GM21529 (cell line): Measurements from ENCODE around the gene RFC2.
"Not testable (repeated sequence)": the region's sequence is repeated elsewhere in the genome, so short reads cannot be mapped to it uniquely, and the experiment has no call there.

Experiments used
- ATAC-seq: cut with Tn5 transposase; IDR thresholded peaks from one replicate; pipeline ENCODE4 v1.9.1; 2021; ENCODE audit not compliant: unreplicated experiment

The RFC2 gene

DNA sequence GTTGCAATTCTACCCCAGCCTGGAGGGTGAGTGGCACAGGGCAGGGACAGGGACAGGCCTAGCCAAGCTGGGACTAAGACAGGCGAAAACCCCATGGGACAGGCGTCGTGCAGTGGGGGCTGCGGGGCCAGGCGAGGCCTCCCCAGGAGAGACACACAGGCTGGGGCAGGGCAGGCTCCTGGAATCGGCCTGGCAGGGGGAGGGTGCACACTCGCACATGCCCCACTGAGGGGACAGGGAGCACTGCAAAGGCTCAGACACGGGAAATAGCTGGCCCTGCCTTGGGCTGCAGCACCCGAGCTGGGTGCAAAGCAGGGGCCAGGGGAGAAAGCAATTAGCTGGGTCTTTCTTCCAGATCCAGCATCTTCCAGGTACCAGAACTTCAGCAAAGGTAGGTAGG, 34.0 kb downstream of the RFC2 start:
- ATAC-seq = no peak

DNA sequence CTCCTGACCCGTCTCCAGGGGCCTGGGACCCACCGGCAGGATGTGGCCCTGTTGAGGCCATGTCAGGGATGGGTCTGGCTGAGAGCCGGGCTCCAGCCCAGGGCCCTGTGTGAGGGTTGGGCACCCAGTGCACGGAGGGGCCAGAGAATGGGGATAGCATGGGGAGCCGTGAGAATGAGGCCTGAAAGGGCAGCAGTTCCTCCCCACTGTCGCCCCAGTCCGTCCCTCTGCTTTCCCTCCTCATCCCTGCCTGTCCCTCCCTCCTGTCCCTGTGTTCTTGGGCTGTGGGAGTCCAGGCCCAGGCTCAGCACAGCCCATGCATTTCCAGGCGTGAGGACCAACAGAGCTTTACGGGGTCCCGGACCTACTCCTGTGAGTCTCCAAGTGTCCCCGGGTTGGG, 34.8 kb downstream of the RFC2 start:
- no peak for ATAC-seq

DNA sequence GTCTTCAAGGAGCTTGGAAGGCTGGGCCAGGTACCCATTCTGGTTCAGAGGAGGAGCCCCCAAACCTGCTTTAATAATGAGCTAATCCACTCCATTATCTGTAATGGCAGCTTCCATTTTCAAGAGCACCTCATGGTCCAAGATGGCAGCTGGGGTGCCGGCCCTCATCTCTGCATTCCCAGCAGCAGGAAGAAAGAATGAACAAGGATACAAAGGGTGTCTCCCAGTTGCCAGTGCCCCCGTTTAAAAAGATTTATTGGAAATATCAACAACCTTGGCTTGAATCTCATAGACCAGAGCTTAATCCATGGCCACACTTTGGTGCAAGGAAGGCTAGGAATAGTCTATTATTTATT, 35.9 kb downstream of the RFC2 start:
- ATAC-seq = no peak

DNA sequence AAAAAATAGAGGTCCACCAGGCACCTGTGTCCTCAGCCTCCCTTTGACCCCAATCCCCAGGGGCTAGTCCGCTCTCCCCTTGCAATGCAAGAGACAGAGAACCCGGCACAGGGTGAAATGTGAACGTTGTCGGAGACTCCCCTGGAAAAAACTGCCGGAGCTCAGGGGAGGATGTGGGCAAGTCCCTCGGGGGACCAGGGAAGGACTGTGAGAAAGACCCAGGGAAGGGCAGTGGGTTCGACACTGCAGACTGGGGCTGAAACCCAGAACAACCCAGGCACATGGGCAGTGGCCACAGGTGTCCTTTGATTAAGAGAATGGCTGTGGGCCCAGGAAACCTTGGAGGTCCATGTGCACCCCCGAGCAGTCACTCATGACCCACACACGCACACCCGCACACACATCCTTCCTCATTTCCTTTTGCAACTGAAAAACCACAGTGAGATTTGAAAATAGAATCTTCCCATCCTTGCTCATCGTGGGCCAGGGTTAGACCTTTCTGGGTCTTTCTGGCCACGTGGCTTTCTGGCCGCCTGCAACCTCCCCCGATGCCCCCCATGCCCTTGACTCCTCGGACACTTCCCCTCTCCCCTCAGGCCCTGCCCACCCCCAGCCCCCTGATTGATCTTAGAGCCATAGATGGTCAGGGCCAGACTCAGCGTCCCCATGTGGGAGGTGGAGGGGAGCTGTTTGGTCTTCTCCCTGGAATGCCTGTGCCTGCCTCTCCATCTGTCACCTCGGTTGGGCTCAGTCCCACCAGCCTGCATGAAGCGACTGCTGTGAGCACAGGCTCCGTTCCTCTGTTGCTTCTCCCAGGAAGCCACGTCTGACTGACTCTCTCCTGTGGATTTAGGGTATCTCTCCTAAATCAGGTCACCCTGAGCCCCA, 36.5 kb downstream of the RFC2 start:
- ATAC-seq = peak; percentile 55

DNA sequence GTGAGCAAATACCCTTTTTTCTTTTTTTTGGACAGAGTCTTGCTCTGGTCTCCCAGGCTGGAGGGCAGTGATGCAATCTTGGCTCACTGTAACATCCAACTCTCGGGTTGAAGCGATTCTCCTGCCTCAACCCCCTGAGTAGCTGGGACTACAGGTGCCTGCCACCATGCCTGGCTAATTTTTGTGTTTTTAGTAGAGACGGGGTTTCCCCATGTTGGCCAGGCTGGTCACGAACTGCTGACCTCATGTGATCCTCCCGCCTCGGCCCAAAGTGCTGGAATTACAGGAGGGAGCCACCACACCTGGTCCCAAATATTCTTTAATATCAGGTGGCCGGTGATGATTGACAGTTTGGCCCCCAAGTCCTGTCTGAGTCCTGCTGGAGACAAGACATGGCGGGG, 37.8 kb downstream of the RFC2 start:
- no peak for ATAC-seq

DNA sequence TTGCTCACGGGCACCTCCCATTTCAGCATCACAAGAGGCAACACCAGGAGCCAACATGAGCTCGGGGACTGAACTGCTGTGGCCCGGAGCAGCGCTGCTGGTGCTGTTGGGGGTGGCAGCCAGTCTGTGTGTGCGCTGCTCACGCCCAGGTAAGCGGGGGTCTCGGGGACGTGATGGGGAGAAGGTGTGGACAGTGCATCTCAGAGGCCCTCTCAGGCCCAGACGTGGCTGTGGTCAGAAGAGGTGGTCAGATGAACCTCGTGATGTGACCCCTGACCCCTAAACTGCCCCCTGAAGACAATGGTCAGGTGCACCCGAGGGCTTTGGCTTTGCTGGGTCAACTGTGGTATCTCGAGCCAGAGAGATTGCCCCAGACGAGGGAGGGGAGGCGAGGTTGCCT, 38.3 kb downstream of the RFC2 start:
- no peak for ATAC-seq

DNA sequence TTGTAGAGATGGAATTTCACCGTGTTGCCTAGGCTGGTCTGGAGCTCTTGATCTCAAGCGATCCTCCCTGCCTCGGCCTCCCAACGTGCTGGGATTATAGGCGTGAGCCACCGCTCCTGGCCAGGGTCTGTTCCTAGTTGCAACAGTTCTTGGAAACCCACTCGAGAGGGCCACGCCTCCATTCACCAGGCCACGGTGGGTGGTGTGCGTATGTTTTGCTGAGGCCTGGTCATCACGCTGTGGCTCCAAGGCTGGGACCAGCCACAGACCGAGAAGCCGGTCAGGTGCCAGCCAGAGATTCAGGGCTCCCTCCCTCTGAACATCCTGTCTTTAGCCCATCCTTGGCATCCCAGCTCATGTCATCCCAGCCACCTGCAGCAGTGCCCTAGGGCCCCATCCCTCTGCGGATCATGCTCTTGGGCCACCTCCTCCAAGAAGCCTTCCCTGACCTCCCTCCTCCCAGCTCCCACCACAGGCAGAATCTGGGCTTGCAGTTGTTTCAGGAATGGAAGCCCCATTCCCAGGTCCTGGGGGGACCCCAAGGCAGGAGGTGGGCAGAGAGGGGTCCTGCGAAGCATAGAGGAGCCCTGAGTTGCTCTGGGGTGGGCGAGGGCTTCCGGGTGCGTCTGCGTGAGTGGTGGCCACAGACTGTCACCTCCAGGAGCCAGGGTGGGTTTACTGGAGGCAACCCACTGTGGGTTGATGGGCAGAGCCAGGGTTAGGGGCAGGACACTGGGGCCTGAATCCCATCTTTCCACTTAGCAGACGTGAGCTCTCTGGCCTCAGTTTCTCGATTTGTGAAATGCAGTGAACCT, 39.2 kb downstream of the RFC2 start:
- no peak for ATAC-seq

DNA sequence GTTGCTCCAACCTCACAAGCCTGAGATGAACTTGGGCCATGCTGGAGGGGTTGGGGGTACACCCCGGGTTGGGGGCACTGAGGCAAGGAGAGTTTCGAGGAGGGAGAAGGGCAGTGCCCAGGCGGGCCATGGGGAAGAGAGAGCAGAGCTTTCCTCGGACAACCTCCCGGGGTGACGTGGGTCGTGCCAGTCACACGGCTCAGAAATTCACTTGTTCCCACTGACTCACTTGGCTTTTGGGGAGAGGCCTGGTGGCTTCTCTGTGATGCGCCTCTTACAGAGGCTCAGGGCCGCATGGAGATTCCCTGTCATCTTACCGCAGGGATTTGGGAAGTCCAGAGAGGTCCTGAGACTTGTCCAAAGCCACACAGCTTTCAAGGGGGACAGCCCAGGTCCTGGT, 41.5 kb downstream of the RFC2 start:
- no peak for ATAC-seq

DNA sequence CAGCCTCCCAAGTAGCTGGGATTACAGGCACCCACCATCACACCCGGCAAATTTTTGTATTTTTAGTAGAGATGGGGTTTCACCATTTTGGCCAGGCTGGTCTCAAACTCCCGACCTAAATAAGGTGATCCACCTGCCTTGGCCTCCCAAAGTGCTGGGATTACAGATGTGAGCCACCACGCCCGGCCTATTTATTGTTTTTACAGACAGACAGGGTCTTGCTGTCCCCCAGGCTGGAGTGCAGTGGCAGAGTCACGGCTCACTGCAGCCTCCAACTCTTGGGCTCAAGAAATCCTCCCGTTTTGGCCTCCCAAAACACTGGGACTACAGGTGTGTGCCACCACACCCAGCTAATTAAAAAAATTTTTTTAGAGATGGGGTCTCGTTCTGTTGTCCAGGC, 46.0 kb downstream of the RFC2 start:
- not testable (repeated sequence) for ATAC-seq

DNA sequence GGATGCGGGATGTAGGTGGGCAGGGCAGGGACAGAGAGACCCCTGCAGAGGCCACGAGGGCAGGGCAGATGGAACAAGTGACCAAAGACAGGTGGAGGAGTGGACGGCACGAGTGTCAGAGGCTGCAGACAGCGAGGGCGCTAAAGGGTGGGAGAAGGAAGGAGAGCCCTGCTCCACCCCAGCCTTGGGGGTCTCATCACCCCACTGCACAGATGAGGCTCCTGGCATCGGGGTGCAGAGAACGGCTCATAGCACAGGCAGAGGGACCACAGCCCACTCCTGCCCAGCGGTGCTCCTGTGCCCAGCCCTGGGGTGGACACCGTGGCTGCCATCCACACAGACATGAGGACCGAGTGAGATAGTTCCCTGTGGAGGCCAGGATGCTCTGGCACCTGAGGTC, 46.6 kb downstream of the RFC2 start:
- no peak for ATAC-seq

DNA sequence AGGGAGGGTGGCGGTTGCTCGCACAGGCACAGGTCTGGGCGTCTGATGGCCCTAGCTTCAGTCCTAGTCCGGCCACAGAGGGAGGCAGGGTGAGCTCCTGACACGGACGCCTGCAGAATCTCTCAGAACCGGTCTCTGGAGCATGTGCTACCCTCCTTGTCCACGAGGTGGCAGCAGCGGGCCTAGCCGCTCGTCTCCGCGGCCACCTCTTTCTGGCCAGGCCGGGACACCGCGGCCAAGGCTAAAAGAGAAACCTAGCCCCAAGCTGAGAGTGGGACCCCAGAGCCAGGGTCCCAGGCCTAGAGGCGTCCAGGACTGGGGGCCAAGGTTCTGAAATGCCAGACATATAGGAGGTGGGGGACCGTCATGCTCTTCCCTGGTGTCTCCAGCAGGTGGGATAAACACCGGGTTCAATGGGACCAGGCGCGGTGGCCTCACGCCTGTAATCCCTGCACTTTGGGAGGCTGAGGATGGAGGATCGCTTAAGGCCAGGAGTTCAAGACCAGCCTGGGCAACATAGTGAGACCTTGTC, 47.5 kb downstream of the RFC2 start:
- no peak for ATAC-seq

DNA sequence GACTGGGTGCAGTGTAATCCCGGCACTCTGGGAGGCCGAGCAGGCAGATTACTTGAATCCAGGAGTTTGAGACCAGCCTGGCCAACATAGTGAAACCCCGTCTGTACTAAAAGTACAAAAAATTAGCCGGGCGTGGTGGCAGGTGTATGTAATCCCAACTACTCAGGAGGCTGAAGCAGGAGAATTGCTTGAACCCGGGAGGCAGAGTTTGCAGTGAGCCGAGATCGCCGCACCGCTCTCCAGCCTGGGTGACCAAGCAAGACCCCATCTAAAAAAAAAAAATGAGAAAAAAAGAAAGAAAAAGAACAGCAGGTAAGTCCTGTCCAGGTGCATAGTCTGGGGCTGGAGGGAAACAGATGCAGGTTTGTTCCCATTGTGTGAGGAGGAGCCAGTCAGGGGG, 48.1 kb downstream of the RFC2 start:
- not testable (repeated sequence) for ATAC-seq

DNA sequence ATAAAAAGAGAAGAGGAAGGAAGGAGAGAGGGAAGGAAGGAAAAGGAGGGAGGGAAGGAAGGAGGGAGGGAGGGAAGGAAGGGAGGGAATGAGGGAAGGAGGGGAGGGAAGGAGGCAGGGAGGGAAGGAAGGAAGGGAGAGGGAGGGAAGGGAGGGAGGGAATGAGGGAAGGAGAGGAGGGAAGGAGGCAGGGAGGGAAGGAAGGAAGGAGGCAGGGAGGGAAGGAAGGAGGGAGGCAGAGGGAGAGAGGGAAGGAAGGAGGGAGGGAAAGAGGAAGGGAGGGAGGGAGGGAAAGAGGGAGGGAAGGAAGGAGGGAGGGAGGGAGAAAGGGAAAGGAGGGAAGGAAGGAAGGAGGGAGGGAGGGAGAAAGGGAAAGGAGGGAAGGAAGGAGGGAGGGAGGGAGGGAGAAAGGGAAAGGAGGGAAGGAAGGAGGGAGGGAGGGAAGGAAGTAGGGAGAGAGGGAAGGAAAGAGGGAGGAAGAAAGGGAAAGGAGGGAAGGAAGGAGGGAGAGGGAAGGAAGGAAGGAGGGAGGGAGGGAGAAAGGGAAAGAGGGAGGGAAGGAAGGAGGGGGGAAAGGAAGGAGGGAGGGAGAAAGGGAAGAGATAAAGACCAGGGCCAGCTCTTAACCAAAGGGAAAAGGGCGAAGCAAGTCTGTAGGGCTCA, 50.1 kb downstream of the RFC2 start:
- ATAC-seq = no peak

DNA sequence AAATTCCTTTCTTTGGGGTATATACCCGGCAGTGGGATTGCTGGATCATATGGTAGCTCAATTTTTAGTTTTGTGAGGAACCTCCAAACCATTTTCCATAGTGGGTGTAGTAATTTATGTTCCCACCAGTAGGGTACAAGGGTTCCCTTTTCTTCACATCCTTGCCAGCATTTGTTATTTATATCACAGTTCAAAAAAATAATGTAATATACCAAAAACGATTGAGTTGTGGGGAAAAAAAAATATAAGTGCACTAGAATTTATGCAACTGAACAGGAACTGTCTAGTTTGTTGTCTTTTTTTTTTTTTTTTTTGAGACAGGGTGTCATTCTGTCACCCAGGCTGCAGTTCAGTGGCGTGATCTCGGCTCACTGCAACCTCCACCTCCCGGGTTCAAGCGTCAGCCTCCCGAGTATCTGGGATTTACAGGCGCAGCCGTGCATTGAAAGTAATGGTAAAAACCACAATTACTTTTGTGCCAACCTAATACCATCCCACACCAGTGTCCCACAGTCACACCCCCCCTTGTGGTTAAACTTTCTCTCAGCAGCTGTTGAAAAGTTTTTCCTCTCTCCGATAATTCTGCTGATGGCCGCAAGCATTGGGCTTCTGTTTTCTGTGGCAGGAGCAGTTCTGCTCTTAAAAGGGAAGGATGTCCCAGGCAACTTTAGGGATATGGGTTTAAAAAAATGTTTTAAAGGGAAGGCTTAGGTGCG, 51.2 kb downstream of the RFC2 start:
- ATAC-seq = no peak

DNA sequence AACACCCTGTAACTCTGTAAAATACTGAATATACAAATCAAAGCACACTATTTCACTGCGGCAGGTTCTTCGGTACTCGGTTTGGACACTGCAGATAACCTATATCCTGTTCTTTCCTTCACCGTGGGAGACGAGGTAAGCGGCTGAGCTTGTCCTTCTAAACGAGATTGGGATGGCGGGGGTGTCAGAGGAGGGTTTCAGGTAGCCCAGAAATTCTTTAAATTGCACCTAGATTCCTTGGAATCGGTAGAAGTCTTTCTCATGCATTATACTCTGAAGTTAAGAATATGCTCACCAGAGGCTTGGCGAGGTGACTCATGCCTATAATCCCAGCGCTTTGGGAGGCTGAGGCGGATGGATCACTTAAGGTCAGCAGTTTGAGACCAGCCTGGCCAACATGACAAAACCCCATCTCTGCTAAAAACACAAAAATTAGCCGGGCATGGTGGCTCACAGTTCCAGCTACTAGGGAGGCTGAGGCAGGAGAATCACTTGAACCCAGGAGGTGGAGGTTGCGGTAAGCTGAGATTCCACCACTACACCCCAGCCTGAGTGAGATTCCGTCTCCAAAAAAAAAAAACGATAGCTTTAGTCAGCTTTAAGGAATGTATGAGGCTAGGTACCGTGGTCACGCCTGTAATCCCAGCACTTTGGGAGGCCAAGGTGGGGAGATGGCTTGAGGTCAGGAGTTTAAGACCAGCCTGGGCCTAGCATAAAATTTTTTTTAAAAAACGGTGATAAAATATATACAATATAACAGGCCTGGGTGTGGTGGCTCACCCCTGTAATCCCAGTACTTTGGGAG, 54.4 kb downstream of the RFC2 start:
- ATAC-seq = no peak

DNA sequence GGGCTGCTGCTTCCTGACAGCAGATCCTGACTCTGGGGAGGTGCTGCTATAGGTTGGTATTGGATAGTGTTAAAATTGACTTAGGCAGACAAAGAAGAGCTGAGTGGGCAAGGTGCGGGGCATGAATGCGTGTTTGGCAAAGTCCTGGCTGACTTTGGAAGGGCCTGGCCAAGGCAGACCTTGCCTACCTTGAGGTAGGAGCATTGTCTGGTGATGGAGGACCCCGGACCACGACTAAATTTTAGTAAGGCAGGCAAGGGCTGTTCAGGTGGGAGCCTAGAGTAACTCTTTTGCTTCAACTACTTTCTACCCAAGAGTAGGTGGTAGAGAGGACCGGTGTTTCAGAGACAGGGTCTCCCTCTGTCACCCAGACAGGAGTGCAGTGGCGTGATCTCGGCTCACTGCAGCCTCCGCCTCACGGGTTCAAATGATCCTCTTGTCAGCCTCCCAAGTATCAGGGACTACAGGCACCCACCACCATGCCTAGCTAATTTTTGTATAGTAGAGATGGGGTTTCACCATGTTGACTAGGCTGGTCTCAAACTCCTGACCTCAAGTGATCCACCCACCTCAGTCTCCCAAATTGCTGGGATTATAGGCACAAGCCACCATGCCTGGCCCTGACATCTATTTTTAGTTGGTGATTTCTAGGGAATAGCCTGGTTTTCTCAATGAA, 56.6 kb downstream of the RFC2 start:
- no peak for ATAC-seq

DNA sequence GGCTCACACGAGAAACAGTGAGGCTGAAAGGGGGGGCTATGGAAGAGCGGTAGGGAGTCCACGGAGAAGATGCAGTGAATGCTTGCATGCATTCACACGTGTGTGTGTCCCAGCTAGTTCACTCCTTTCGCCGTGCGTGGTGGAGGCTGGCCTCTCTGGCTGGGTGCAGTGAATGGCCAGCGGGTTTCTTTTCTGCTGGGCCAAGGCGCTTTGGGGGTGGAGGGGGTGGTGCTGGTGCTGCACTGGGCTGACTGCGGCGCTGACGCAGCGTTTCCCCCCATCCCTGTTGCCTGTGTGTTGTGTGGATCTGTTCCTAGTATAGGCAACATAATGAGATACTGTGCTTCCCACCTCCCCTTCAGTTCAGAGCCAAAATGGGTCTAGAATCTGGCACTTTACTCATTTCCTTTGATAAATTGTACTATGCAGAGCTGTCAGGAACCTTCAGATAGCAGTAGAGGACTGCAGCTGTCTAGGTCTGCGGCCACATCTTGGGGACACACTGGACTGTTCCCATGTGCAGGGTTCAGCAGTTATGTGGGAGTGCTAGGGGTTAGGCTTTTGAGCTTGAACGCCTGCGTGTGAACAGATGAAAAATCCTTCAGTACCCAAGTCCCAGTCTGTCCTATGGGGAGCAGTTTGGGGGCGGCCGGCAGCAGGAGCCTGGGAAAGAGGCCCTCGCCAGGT, 58.1 kb downstream of the RFC2 start:
- not testable (repeated sequence) for ATAC-seq

DNA sequence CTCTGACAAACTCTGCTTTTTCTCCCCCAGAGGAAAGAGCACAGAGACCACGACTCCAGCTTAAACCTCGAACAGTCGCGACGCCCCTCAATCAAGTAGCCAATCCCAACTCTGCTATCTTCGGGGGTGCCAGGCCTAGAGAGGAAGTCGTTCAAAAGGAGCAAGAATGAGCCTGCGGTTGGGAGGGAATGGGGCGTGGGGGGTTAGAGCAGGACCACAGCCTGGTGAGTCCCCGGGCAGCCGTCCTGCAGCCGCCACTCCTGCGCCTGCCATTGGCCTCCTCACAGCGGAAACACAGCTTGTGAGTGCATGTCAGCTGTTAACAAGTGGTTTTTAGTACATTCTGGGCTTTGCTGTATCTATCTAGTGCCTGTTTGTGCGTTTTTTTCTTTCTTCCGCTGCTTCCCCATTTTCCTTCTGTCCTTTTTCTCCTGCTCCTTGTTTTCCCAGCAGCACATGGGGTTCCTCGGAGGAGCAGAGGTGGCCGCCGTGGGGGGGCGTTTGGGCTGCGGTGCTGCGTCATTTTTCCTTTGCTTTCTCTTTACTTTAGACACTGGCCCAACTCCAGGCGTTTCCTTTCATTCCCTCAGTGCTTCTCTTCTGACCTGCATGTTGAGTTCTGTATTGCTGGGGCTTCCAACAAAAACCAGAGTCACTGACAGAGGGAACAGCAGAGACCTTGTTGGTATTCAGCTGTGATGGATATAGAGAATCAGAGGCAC, 58.9 kb downstream of the RFC2 start:
- not testable (repeated sequence) for ATAC-seq
